NCI-H526 (cell line): ENCODE results near the gene DAAM1.
A peak's percentile ranks its signal among the peaks of the same experiment; 100 is the strongest.

Source experiments
- DNase-seq, 2 experiments: peaks; one replicate each; lab custom pipeline; 2025; lab: John Stamatoyannopoulos, UW

The DAAM1 gene

GRCh38 chr14:59254911-59255545 lies 66.6 kb downstream of the DAAM1 start:
- DNase-seq = peak; percentile 56 to 62

- DNase-seq = no peak
These were observed 67.9 kb downstream of the DAAM1 start for GRCh38 chr14:59256331-59256730.

- no peak for DNase-seq
These were observed 72.9 kb downstream of the DAAM1 start for GRCh38 chr14:59261334-59261733.

- DNase-seq = peak; percentile 17 to 28
These were observed 74.4 kb downstream of the DAAM1 start for GRCh38 chr14:59262717-59263454.

- no peak for DNase-seq
These were observed 77.3 kb downstream of the DAAM1 start for GRCh38 chr14:59265808-59266207.

- DNase-seq = no peak
These were observed 78.6 kb downstream of the DAAM1 start for GRCh38 chr14:59267046-59267445.

- DNase-seq = no peak
These were observed 79.5 kb downstream of the DAAM1 start for GRCh38 chr14:59268011-59268410.

- no peak for DNase-seq
These were observed 80.4 kb downstream of the DAAM1 start for GRCh38 chr14:59268858-59269257.

- no peak for DNase-seq
These were observed 81.0 kb downstream of the DAAM1 start for GRCh38 chr14:59269466-59269865.

GRCh38 chr14:59271256-59271655 lies 82.8 kb downstream of the DAAM1 start:
- DNase-seq = no peak

- no peak for DNase-seq
These were observed 83.3 kb downstream of the DAAM1 start for GRCh38 chr14:59271734-59272133.

GRCh38 chr14:59272633-59273032 lies 84.2 kb downstream of the DAAM1 start:
- no peak for DNase-seq

GRCh38 chr14:59273737-59274136 lies 85.3 kb downstream of the DAAM1 start:
- no peak for DNase-seq

- DNase-seq = no peak
These were observed 86.5 kb downstream of the DAAM1 start for GRCh38 chr14:59274991-59275391.

GRCh38 chr14:59275668-59276067 lies 87.2 kb downstream of the DAAM1 start:
- no peak for DNase-seq

GRCh38 chr14:59276235-59276634 lies 87.8 kb downstream of the DAAM1 start:
- DNase-seq = no peak

- no peak for DNase-seq
These were observed 89.2 kb downstream of the DAAM1 start for GRCh38 chr14:59277659-59278058.

GRCh38 chr14:59278111-59278510 lies 89.6 kb downstream of the DAAM1 start:
- no peak for DNase-seq

- DNase-seq = no peak
These were observed 92.5 kb downstream of the DAAM1 start for GRCh38 chr14:59280961-59281360.

GRCh38 chr14:59281609-59282377 lies 93.3 kb downstream of the DAAM1 start:
- DNase-seq = no peak

GRCh38 chr14:59282378-59282765 lies 93.9 kb downstream of the DAAM1 start:
- no peak for DNase-seq

GRCh38 chr14:59283361-59283760 lies 94.9 kb downstream of the DAAM1 start:
- no peak for DNase-seq

GRCh38 chr14:59284059-59284458 lies 95.6 kb downstream of the DAAM1 start:
- no peak for DNase-seq
